HCT116 (cell line): Measurements from ENCODE around the gene ITPKB. TPM values are rescaled to one million over a fixed set of nuclear protein-coding genes. Genes with fewer than 3 reads are reported as not detected.

Source experiments
- ATAC-seq: fragments of 200-7000 bp; cut with Tn5 transposase; 2 replicates; pipeline ENCODE4 v1.9.1; 2020; ENCODE audit warnings: mild to moderate bottlenecking, moderate library complexity
- BruUV-seq: library from RNA; stranded (reverse); fragments of 400-500 nt; replicated peaks from 2 replicates; lab custom pipeline; 2021; lab: Mats Ljungman, UMichigan
- CTCF ChIA-PET: fragments of 300-600 bp; sonication (Branson Sonifier 250); formaldehyde crosslinking; loops from one replicate; lab custom pipeline; 2021; ENCODE audit warnings: antibody characterized with exemption; lab: Charles Lee
- POLR2A ChIA-PET: fragments of 300-600, 350-600 bp; sonication (Branson Sonifier 250); formaldehyde crosslinking; loops from one replicate; lab custom pipeline; 2021; ENCODE audit warnings: antibody characterized with exemption; lab: Charles Lee
- RAD21 ChIA-PET, 2 experiments: fragments of 300-600 bp; sonication (Branson Sonifier 250); formaldehyde crosslinking; loops; one replicate each; lab custom pipeline; 2023; ENCODE audit warnings: low total read pairs in 2 of 2; ENCODE audit not compliant: uncharacterized antibody in 2 of 2, unreplicated experiment in 2 of 2, low non-redundant PET in 1 of 2; lab: Charles Lee
- DNase-seq: peaks from one replicate; pipeline ENCODE4 v3.0.0-alpha.2; 2010; ENCODE audit warnings: low read depth, low spot score
- H2AFZ ChIP-seq: fragments of 200-600 bp; shearing (Covaris generic), sonication (generic); 2 replicates; pipeline ENCODE4 v1.6.1; 2017; ENCODE audit warnings: low read depth, mixed run types, mixed read lengths, antibody characterized with exemption, low read length; ENCODE audit not compliant: poor library complexity, severe bottlenecking
- H3K27ac ChIP-seq: 2 replicates; pipeline ENCODE4 v1.5.1; 2012; ENCODE audit warnings: low read depth, low read length
- H3K27me3 ChIP-seq: fragments of 200-600 bp; sonication (generic); 2 replicates; pipeline ENCODE4 v1.6.1; 2016; ENCODE audit warnings: mixed run types, low read length, mixed read lengths; ENCODE audit not compliant: insufficient read depth
- H3K36me3 ChIP-seq, 2 experiments: fragments of 200-500 bp in 1 of 2; fragments of 200-600 bp in 1 of 2; sonication (Bioruptor generic) in 1 of 2; sonication (generic) in 1 of 2; 2 replicates each; pipeline versions ENCODE4 v1.5.1 to v1.6.1; 2014 to 2016; ENCODE audit warnings: low read length in 2 of 2, inconsistent platforms in 1 of 2, mixed read lengths in 1 of 2, mixed run types in 1 of 2; ENCODE audit not compliant: insufficient read depth in 2 of 2, control insufficient read depth in 1 of 2
- H3K4me1 ChIP-seq, 2 experiments: fragments of 200-600 bp in 1 of 2; sonication (generic) in 1 of 2; 2 replicates each; pipeline versions ENCODE4 v1.5.1 to v1.6.1; 2012 to 2017; ENCODE audit warnings: low read length in 2 of 2, inconsistent platforms in 1 of 2, mild to moderate bottlenecking in 1 of 2, mixed read lengths in 1 of 2, mixed run types in 1 of 2, moderate library complexity in 1 of 2; ENCODE audit not compliant: insufficient read depth in 2 of 2, control insufficient read depth in 1 of 2
- H3K4me2 ChIP-seq: fragments of 200-600 bp; sonication (generic); 2 replicates; pipeline ENCODE4 v1.6.1; 2017; ENCODE audit warnings: mixed run types, low read length, mixed read lengths
- H3K4me3 ChIP-seq, 2 experiments: fragments of 200-600 bp in 1 of 2; sonication (generic) in 1 of 2; replicated peaks in 1 of 2; 2 replicates each; pipeline ENCODE4 v1.5.1; 2011 to 2016; ENCODE audit warnings: low read length in 2 of 2, control low read depth in 1 of 2, low read depth in 1 of 2, mild to moderate bottlenecking in 1 of 2, mixed read lengths in 1 of 2, mixed run types in 1 of 2
- H3K79me2 ChIP-seq: fragments of 200-600 bp; sonication (generic); 2 replicates; pipeline ENCODE4 v1.6.1; 2017; ENCODE audit warnings: mild to moderate bottlenecking, mixed run types, low read length, moderate library complexity, mixed read lengths; ENCODE audit not compliant: insufficient read depth
- H3K9ac ChIP-seq: fragments of 200-600 bp; sonication (generic); 2 replicates; pipeline ENCODE4 v1.6.1; 2016; ENCODE audit warnings: low read length, mixed read lengths
- H3K9me2 ChIP-seq: fragments of 200-600 bp; sonication (generic), shearing (Covaris generic); 2 replicates; pipeline ENCODE4 v1.6.1; 2017; ENCODE audit warnings: mixed run types, mild to moderate bottlenecking, moderate library complexity; ENCODE audit not compliant: insufficient read depth
- H3K9me3 ChIP-seq, 2 experiments: fragments of 200-500 bp in 1 of 2; fragments of 200-600 bp in 1 of 2; sonication (Bioruptor generic) in 1 of 2; sonication (generic) in 1 of 2; 2 replicates each; pipeline ENCODE4 v1.6.1; 2014 to 2017; ENCODE audit warnings: low read length in 2 of 2, mixed read lengths in 2 of 2, inconsistent platforms in 1 of 2, low read depth in 1 of 2, mild to moderate bottlenecking in 1 of 2, mixed run types in 1 of 2, moderate library complexity in 1 of 2; ENCODE audit not compliant: control insufficient read depth in 1 of 2, insufficient read depth in 1 of 2
- H4K20me1 ChIP-seq: fragments of 200-600 bp; sonication (generic), shearing (Covaris generic); 2 replicates; pipeline ENCODE4 v1.6.1; 2017; ENCODE audit warnings: mixed run types, mild to moderate bottlenecking, moderate library complexity; ENCODE audit not compliant: insufficient read depth
- ATF3 ChIP-seq: IDR thresholded peaks from 2 replicates; pipeline ENCODE4 v1.6.1; 2012
- CBX3 ChIP-seq: IDR thresholded peaks from 2 replicates; pipeline ENCODE4 v1.6.1; 2012; ENCODE audit warnings: low read depth
- CEBPB ChIP-seq: IDR thresholded peaks from 2 replicates; pipeline ENCODE4 v1.6.1; 2012; ENCODE audit warnings: low read depth
- CTCF ChIP-seq, 3 experiments: fragments of 200-600 bp in 1 of 3; sonication (generic) in 1 of 3; IDR thresholded peaks in 2 of 3; conservative IDR thresholded peaks in 1 of 3; 2 replicates each; pipeline ENCODE4 v1.5.1; 2012 to 2017; ENCODE audit warnings: low read depth in 2 of 3, low read length in 2 of 3, antibody characterized with exemption in 1 of 3, borderline replicate concordance in 1 of 3, control low read depth in 1 of 3, mild to moderate bottlenecking in 1 of 3, mixed read lengths in 1 of 3, mixed run types in 1 of 3, moderate library complexity in 1 of 3; ENCODE audit not compliant: insufficient read depth in 1 of 3
- EGR1 ChIP-seq: IDR thresholded peaks from 2 replicates; pipeline ENCODE4 v1.6.1; 2012; ENCODE audit warnings: low read depth
- ELF1 ChIP-seq: IDR thresholded peaks from 2 replicates; pipeline ENCODE4 v1.6.1; 2012; ENCODE audit warnings: low read depth, borderline replicate concordance
- EZH2 ChIP-seq: fragments of 200-600 bp; sonication (generic); IDR thresholded peaks from 2 replicates; pipeline ENCODE4 v1.6.1; 2017; ENCODE audit warnings: antibody characterized with exemption, mixed run types
- EZH2phosphoT487 ChIP-seq: fragments of 200-600 bp; IDR thresholded peaks from 2 replicates; pipeline ENCODE4 v1.6.1; 2018; ENCODE audit warnings: antibody characterized with exemption, borderline replicate concordance
- JUND ChIP-seq: IDR thresholded peaks from 2 replicates; pipeline ENCODE4 v1.6.1; 2012
- POLR2A ChIP-seq: IDR thresholded peaks from 2 replicates; pipeline ENCODE4 v1.7.0; 2011; ENCODE audit warnings: borderline replicate concordance; ENCODE audit not compliant: insufficient read depth, insufficient read length; ENCODE audit errors: extremely low read depth
- POLR2AphosphoS5 ChIP-seq: IDR thresholded peaks from 2 replicates; pipeline ENCODE4 v1.6.1; 2011; ENCODE audit warnings: mild to moderate bottlenecking, low read depth, low read length, moderate library complexity
- RAD21 ChIP-seq: IDR thresholded peaks from 2 replicates; pipeline ENCODE4 v1.6.1; 2012; ENCODE audit warnings: low read depth, mild to moderate bottlenecking
- SIN3A ChIP-seq: IDR thresholded peaks from 2 replicates; pipeline ENCODE4 v1.6.1; 2012; ENCODE audit warnings: low read depth
- SP1 ChIP-seq: IDR thresholded peaks from 2 replicates; pipeline ENCODE4 v1.6.1; 2012; ENCODE audit warnings: low read depth
- SRF ChIP-seq: IDR thresholded peaks from 2 replicates; pipeline ENCODE4 v1.6.1; 2012; ENCODE audit warnings: low read depth
- TCF7L2 ChIP-seq: IDR thresholded peaks from 2 replicates; pipeline ENCODE4 v1.7.0; 2011; ENCODE audit warnings: borderline replicate concordance, inconsistent platforms; ENCODE audit not compliant: insufficient read depth, insufficient read length; ENCODE audit errors: extremely low read depth
- YY1 ChIP-seq: IDR thresholded peaks from 2 replicates; pipeline ENCODE4 v1.6.1; 2011; ENCODE audit warnings: low read length, low read depth, moderate library complexity, mild to moderate bottlenecking; ENCODE audit not compliant: insufficient replicate concordance; ENCODE audit errors: extremely low read depth
- ZFX ChIP-seq: fragments of 450-650 bp; IDR thresholded peaks from 2 replicates; pipeline ENCODE4 v1.6.1; 2017
- ZNF274 ChIP-seq: fragments of 200-500 bp; sonication (Bioruptor generic); IDR thresholded peaks from 2 replicates; pipeline ENCODE4 v1.6.1; 2014; ENCODE audit warnings: mild to moderate bottlenecking, low read depth, low read length, inconsistent platforms
- intact Hi-C: fragments of 100-400 bp; cut with micrococcal nuclease; formaldehyde crosslinking; loops from 2 replicates; pipeline ENCODE4 v1.10.0; 2022
- total RNA-seq: library from RNA; stranded (reverse); gene quantifications from one replicate; pipeline ENCODE4 v1.2.1, GENCODE V29; 2021; ENCODE audit not compliant: unreplicated experiment

The ITPKB gene
- total RNA-seq, 1 experiment from 2014 or later = 4.4 TPM

GRCh38 chr1:226685196-226685820, 53.8 kb downstream of the ITPKB start:
- ChIA-PET CTCF (no interaction called here), RAD21 (no interaction called here), POLR2A (no interaction called here)
- peaks cover 0 to 5% of the 10 kb centered on the region in 2 experiments; a peak in 2 of 4 replicates for H3K4me1 ChIP-seq
- H3K79me2 ChIP-seq = no peaks in the 10 kb centered on the region
- no peaks in the 10 kb centered on the region for H3K9me2 ChIP-seq
- no peaks in the 10 kb centered on the region for H4K20me1 ChIP-seq
- H2AFZ ChIP-seq = no peak overlapping the region
- H3K27me3 ChIP-seq = no peaks in the 10 kb centered on the region; the same call in 1 of the 2 replicates
- H3K4me2 ChIP-seq = no peak overlapping the region
- BruUV-seq = no TSS peak
- TF ChIP-seq CBX3 = no peak
- TF ChIP-seq TCF7L2 = no peak
- TF ChIP-seq SRF = no peak
- TF ChIP-seq YY1 = no peak
- no peak for TF ChIP-seq ATF3
- no peak for TF ChIP-seq EZH2
- TF ChIP-seq EGR1 = no peak
- no peak overlapping the region for H3K4me3 ChIP-seq
- no peaks in the 10 kb centered on the region for H3K9me3 ChIP-seq
- H3K27ac ChIP-seq = no peak overlapping the region
- H3K9ac ChIP-seq = no peak overlapping the region
- ATAC-seq = no peak
- intact Hi-C loops = no loop called here
- no peaks in the 10 kb centered on the region for H3K36me3 ChIP-seq
- no peak for DNase-seq

- H3K4me3 ChIP-seq = no peak overlapping the region
- H3K9me3 ChIP-seq = no peaks in the 10 kb centered on the region
- TF ChIP-seq ZFX (no peak), POLR2A (no peak), CEBPB (no peak), SP1 (no peak), SIN3A (no peak), CTCF (IDR thresholded peaks at IDR 0.05 in 2 of 3, conservative IDR thresholded peaks at IDR 0.05 in 1 of 3; ENCODE audit: borderline replicate concordance in 1 of 3, insufficient read depth in 1 of 3, low read depth in 2 of 3, low read length in 2 of 3) (no peak), POLR2AphosphoS5 (no peak), ZNF274 (no peak), JUND (no peak), TCF7L2 (no peak), RAD21 (no peak), CBX3 (no peak), ELF1 (no peak), EZH2phosphoT487 (no peak)
- no peaks in the 10 kb centered on the region for H3K9me2 ChIP-seq
- BruUV-seq = no TSS peak
- H3K27ac ChIP-seq = no peak overlapping the region
- H3K36me3 ChIP-seq = no peaks in the 10 kb centered on the region
- DNase-seq (no peak), ATAC-seq (no peak)
- H3K27me3 ChIP-seq = no peaks in the 10 kb centered on the region; the same call in 1 of the 2 replicates
- intact Hi-C loops = no loop called here
- ChIA-PET POLR2A (no interaction called here), RAD21 (no interaction called here), CTCF (no interaction called here)
- H3K79me2 ChIP-seq = no peaks in the 10 kb centered on the region
- H3K4me1 ChIP-seq = peaks cover 0 to 11% of the 10 kb centered on the region in 2 experiments; a peak in 2 of 4 replicates
- H4K20me1 ChIP-seq = no peaks in the 10 kb centered on the region
- no peak overlapping the region for H3K9ac ChIP-seq
- H3K4me2 ChIP-seq = no peak overlapping the region
- no peak overlapping the region for H2AFZ ChIP-seq
Measured at GRCh38 chr1:226684026-226684425, 55.1 kb downstream of the ITPKB start.
